ENCODE measurements around the gene LMX1B.

DNA sequence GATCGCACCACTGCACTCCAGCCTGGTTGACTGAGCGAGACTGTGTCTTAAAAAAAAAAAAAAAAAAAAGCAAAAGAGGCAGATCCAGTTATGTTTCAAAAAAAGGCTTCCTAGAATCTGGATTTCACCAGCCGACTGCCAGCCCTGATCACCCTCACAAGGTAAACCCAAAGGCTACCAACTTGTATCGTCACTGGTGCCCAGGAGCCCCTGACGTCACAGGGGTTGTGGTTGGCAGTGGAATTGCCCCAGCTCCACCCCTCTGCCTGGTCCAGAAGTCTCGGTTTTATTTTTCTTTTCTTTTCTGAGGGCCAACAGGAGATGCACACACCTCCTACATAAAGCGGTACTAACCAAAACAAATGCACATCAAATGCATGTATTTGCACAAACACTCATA lies 6.0 kb upstream of the LMX1B start:
- TF ChIP-seq, protein P1, sequence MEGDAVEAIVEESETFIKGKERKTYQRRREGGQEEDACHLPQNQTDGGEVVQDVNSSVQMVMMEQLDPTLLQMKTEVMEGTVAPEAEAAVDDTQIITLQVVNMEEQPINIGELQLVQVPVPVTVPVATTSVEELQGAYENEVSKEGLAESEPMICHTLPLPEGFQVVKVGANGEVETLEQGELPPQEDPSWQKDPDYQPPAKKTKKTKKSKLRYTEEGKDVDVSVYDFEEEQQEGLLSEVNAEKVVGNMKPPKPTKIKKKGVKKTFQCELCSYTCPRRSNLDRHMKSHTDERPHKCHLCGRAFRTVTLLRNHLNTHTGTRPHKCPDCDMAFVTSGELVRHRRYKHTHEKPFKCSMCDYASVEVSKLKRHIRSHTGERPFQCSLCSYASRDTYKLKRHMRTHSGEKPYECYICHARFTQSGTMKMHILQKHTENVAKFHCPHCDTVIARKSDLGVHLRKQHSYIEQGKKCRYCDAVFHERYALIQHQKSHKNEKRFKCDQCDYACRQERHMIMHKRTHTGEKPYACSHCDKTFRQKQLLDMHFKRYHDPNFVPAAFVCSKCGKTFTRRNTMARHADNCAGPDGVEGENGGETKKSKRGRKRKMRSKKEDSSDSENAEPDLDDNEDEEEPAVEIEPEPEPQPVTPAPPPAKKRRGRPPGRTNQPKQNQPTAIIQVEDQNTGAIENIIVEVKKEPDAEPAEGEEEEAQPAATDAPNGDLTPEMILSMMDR (IDR thresholded peaks at IDR 0.05), result no peak
- TF ChIP-seq POLR2AphosphoS5 (IDR thresholded peaks at IDR 0.05) (no peak), POLR2A (IDR thresholded peaks at IDR 0.05) (no peak)

Data from upper lobe of left lung (tissue), 4 donors.